ENCODE data around the gene ANK2. TPM values are rescaled to one million over a fixed set of nuclear protein-coding genes. Genes with fewer than 3 reads are reported as not detected.

The ANK2 gene
- total RNA-seq, 2 experiments from 2014 or later, result 0.36 TPM; not detected in 1

DNA sequence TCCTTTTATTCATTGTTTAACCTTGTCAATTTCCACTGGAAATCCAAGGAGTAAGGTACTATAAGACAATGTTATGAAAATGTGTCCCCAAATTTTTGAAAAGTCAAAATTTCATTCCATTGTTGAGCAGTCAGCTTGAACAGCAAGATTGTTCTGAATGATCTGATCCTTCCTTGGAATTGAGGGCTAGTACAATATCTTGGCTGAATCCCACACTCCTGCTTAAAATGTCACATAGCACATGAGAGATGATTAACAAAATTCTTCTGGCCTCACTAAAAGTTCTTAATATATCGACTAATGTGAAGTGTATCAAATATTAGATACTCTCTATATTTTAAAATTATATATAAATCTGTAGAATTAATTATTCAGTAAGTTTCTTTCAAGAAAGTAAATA, 104.8 kb downstream of the ANK2 start:
- H3K4me3 ChIP-seq (ENCODE audit: low read length), result no peak overlapping the region
- intact Hi-C loops (cut with DNase I, micrococcal nuclease), result no loop called here
- H3K4me1 ChIP-seq (ENCODE audit: insufficient read depth, low read length), result no peaks in the 10 kb centered on the region
- H3K27ac ChIP-seq (ENCODE audit: low read depth in 1 of 2, low read length in 2 of 2), result no peak overlapping the region
- Mint-ChIP-seq H3K4me1 (ENCODE audit: low read depth) (no peaks in the 10 kb centered on the region), H3K36me3 (ENCODE audit: low read depth) (no peaks in the 10 kb centered on the region), H3K4me3 (no peak overlapping the region), H3K27me3 (no peaks in the 10 kb centered on the region), H3K27ac (no peak overlapping the region), H3K9me3 (no peaks in the 10 kb centered on the region)
- H3K9me3 ChIP-seq (ENCODE audit: control insufficient read depth in 1 of 2, insufficient read depth in 1 of 2, low read length in 2 of 2), result no peaks in the 10 kb centered on the region
- no peaks in the 10 kb centered on the region for H3K27me3 ChIP-seq (ENCODE audit: control insufficient read depth in 1 of 2, insufficient read depth in 2 of 2, low read length in 2 of 2)
- TF ChIP-seq, protein P1, sequence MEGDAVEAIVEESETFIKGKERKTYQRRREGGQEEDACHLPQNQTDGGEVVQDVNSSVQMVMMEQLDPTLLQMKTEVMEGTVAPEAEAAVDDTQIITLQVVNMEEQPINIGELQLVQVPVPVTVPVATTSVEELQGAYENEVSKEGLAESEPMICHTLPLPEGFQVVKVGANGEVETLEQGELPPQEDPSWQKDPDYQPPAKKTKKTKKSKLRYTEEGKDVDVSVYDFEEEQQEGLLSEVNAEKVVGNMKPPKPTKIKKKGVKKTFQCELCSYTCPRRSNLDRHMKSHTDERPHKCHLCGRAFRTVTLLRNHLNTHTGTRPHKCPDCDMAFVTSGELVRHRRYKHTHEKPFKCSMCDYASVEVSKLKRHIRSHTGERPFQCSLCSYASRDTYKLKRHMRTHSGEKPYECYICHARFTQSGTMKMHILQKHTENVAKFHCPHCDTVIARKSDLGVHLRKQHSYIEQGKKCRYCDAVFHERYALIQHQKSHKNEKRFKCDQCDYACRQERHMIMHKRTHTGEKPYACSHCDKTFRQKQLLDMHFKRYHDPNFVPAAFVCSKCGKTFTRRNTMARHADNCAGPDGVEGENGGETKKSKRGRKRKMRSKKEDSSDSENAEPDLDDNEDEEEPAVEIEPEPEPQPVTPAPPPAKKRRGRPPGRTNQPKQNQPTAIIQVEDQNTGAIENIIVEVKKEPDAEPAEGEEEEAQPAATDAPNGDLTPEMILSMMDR (IDR thresholded peaks at IDR 0.05), result no peak
- DNase-seq (no peak), ATAC-seq (ENCODE audit: poor library complexity) (no peak)
- CTCF ChIA-PET, result no interaction called here
- H3K36me3 ChIP-seq (ENCODE audit: insufficient read depth, low read length), result no peaks in the 10 kb centered on the region
- POLR2A ChIA-PET, result no interaction called here

DNA sequence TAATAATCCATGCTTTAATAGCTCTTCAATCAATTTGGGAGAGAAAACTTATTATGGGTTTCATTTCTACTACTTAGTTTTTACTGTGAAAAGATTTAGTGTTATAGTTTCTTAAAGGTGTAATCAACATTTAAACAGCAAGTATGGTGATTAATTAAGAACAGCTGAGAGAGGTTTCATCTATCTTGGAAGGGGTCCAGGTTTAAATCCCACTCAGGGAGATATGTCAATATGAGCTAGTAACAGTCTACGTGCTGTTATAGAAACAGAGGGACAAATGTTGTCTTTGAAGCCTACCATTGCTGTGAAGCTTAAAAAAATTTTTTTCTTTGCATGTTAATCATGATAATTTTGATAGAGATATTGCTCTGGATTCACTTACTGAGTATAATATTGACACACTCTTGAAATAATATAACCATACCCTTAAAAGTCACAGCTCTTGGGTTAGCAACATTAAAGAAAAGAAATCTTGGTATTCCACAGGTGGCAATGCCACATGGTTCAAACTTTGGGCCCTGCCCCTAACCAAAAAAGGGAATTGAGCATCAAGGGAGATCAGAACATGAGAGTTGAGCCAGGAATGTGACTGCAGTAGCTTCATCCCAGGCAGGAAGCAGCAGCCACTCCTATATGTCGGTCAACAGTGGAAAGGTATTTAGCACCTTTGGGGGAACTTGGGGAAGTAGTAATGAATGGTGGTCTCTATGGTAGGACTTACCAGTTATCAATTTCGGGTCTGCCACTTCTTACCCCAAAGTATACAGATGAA, 107.8 kb downstream of the ANK2 start:
- no peaks in the 10 kb centered on the region for H3K36me3 Mint-ChIP-seq (ENCODE audit: low read depth)
- Histone ChIP-seq H3K36me3 (ENCODE audit: insufficient read depth, low read length) (no peaks in the 10 kb centered on the region), H3K27me3 (ENCODE audit: control insufficient read depth in 1 of 2, insufficient read depth in 2 of 2, low read length in 2 of 2) (peaks cover 0 to 3% of the 10 kb centered on the region in 2 experiments), H3K4me3 (ENCODE audit: low read length) (no peak overlapping the region), H3K9me3 (ENCODE audit: control insufficient read depth in 1 of 2, insufficient read depth in 1 of 2, low read length in 2 of 2) (no peaks in the 10 kb centered on the region), H3K27ac (ENCODE audit: low read depth in 1 of 2, low read length in 2 of 2) (no peak overlapping the region), H3K4me1 (ENCODE audit: insufficient read depth, low read length) (no peaks in the 10 kb centered on the region)
- intact Hi-C loops (cut with DNase I, micrococcal nuclease), result no loop called here
- ATAC-seq (ENCODE audit: poor library complexity) (no peak), DNase-seq (no peak)
- H3K27ac Mint-ChIP-seq, result no peak overlapping the region
- POLR2A ChIA-PET, result no interaction called here
- H3K27me3 Mint-ChIP-seq, result no peaks in the 10 kb centered on the region
- H3K4me1 Mint-ChIP-seq (ENCODE audit: low read depth), result no peaks in the 10 kb centered on the region
- CTCF ChIA-PET, result interaction anchor here (0.7 kb wide), 1 partner anchor 15 kb away, joined by 3 read pairs; no protein-coding TSS in a partner anchor
- TF ChIP-seq, protein P1 (IDR thresholded peaks at IDR 0.05), result no peak
- H3K9me3 Mint-ChIP-seq, result no peaks in the 10 kb centered on the region
- H3K4me3 Mint-ChIP-seq, result no peak overlapping the region

DNA sequence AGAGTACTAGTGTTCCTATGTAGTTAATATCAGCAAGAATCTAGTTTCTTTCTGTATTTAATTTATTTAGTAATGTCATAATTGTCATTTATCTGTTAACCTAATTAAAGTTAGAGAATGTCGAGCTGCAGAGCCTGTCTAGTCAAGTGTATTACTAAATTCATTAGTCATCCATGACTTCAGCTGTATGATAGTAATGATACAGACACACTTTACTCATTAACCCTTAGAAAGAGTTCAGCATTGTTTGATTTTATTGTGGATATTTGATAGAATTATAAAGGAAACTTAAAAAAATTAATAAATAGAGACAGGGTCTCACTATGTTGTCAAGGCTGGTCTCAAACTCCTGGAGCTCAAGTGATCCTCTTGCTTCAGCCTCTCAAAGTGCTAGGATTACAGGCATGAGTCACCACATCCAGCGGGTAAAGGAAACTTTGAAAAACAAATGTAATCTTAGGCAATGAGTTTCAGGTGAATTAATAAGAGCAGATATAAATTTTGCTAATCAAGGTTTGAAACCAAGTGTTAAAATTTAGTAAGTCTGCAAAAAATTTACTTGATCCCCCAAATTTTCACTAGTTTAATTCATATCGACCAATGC, 110.6 kb downstream of the ANK2 start:
- CTCF ChIA-PET, result no interaction called here
- no peak for ATAC-seq (ENCODE audit: poor library complexity)

More for the DNA sequence above, 110.6 kb downstream of the ANK2 start:
- POLR2A ChIA-PET, result no interaction called here
- Histone ChIP-seq H3K27ac (ENCODE audit: low read depth in 1 of 2, low read length in 2 of 2) (no peak overlapping the region), H3K4me1 (ENCODE audit: insufficient read depth, low read length) (no peaks in the 10 kb centered on the region), H3K4me3 (ENCODE audit: low read length) (no peak overlapping the region), H3K36me3 (ENCODE audit: insufficient read depth, low read length) (no peaks in the 10 kb centered on the region), H3K27me3 (ENCODE audit: control insufficient read depth in 1 of 2, insufficient read depth in 2 of 2, low read length in 2 of 2) (peaks cover 0 to 3% of the 10 kb centered on the region in 2 experiments), H3K9me3 (ENCODE audit: control insufficient read depth in 1 of 2, insufficient read depth in 1 of 2, low read length in 2 of 2) (no peaks in the 10 kb centered on the region)
- no peaks in the 10 kb centered on the region for H3K4me1 Mint-ChIP-seq (ENCODE audit: low read depth)
- H3K27ac Mint-ChIP-seq, result no peak overlapping the region
- no peak for DNase-seq
- H3K27me3 Mint-ChIP-seq, result no peaks in the 10 kb centered on the region
- no peak overlapping the region for H3K4me3 Mint-ChIP-seq
- no peaks in the 10 kb centered on the region for H3K36me3 Mint-ChIP-seq (ENCODE audit: low read depth)
- intact Hi-C loops (cut with DNase I, micrococcal nuclease), result no loop called here
- H3K9me3 Mint-ChIP-seq, result no peaks in the 10 kb centered on the region
- TF ChIP-seq, protein P1 (IDR thresholded peaks at IDR 0.05), result no peak

Measured in CD4-positive, alpha-beta T cell (primary cell).